ENCODE results near the gene SLC29A3.
"Not testable (repeated sequence)": the region's sequence is repeated elsewhere in the genome, so short reads cannot be mapped to it uniquely, and the experiment has no call there.

Gene SLC29A3

GRCh38 chr10:71283876-71284275 is 35.2 kb upstream of the SLC29A3 start:
- H3K4me3 ChIP-seq (ENCODE audit: low read depth, low read length), result no peak overlapping the region

- no peak overlapping the region for H3K4me3 ChIP-seq (ENCODE audit: low read depth, low read length)
Measured at GRCh38 chr10:71284544-71285179, 34.4 kb upstream of the SLC29A3 start.

- H3K4me3 ChIP-seq (ENCODE audit: low read depth, low read length), result no peak overlapping the region
Measured at GRCh38 chr10:71285180-71285545, 33.9 kb upstream of the SLC29A3 start.

GRCh38 chr10:71285986-71286385 is 33.1 kb upstream of the SLC29A3 start:
- H3K4me3 ChIP-seq (ENCODE audit: low read depth, low read length), result no peak overlapping the region

GRCh38 chr10:71286521-71287294 is 32.4 kb upstream of the SLC29A3 start:
- no peak overlapping the region for H3K4me3 ChIP-seq (ENCODE audit: low read depth, low read length)

- no peak overlapping the region for H3K4me3 ChIP-seq (ENCODE audit: low read depth, low read length)
Measured at GRCh38 chr10:71287456-71287855, 31.6 kb upstream of the SLC29A3 start.

- no peak overlapping the region for H3K4me3 ChIP-seq (ENCODE audit: low read depth, low read length)
Measured at GRCh38 chr10:71288461-71288860, 30.6 kb upstream of the SLC29A3 start.

GRCh38 chr10:71289421-71290130 is 29.5 kb upstream of the SLC29A3 start:
- no peak overlapping the region for H3K4me3 ChIP-seq (ENCODE audit: low read depth, low read length)

GRCh38 chr10:71290331-71290730 is 28.7 kb upstream of the SLC29A3 start:
- H3K4me3 ChIP-seq (ENCODE audit: low read depth, low read length), result no peak overlapping the region

GRCh38 chr10:71290806-71291527 is 28.1 kb upstream of the SLC29A3 start:
- H3K4me3 ChIP-seq (ENCODE audit: low read depth, low read length), result no peak overlapping the region

- H3K4me3 ChIP-seq (ENCODE audit: low read depth, low read length), result no peak overlapping the region
Measured at GRCh38 chr10:71291528-71291900, 27.5 kb upstream of the SLC29A3 start.

GRCh38 chr10:71292624-71293445 is 26.2 kb upstream of the SLC29A3 start:
- no peak overlapping the region for H3K4me3 ChIP-seq (ENCODE audit: low read depth, low read length)

GRCh38 chr10:71293446-71294084 is 25.5 kb upstream of the SLC29A3 start:
- no peak overlapping the region for H3K4me3 ChIP-seq (ENCODE audit: low read depth, low read length)

GRCh38 chr10:71294091-71294561 is 24.9 kb upstream of the SLC29A3 start:
- no peak overlapping the region for H3K4me3 ChIP-seq (ENCODE audit: low read depth, low read length)

GRCh38 chr10:71294856-71295255 is 24.2 kb upstream of the SLC29A3 start:
- H3K4me3 ChIP-seq (ENCODE audit: low read depth, low read length), result no peak overlapping the region

GRCh38 chr10:71295641-71296040 is 23.4 kb upstream of the SLC29A3 start:
- H3K4me3 ChIP-seq (ENCODE audit: low read depth, low read length), result no peak overlapping the region

GRCh38 chr10:71296086-71296485 is 23.0 kb upstream of the SLC29A3 start:
- no peak overlapping the region for H3K4me3 ChIP-seq (ENCODE audit: low read depth, low read length)

- not testable (repeated sequence) for H3K4me3 ChIP-seq (ENCODE audit: low read depth, low read length)
Measured at GRCh38 chr10:71296811-71297210, 22.2 kb upstream of the SLC29A3 start.

- H3K4me3 ChIP-seq (ENCODE audit: low read depth, low read length), result no peak overlapping the region
Measured at GRCh38 chr10:71297343-71297742, 21.7 kb upstream of the SLC29A3 start.

All from iPS-11a (cell line).